GM21737 (cell line): ENCODE measurements around the gene FNDC11.
A peak's percentile ranks its signal among the peaks of the same experiment; 100 is the strongest.

Source experiments
- ATAC-seq: cut with Tn5 transposase; IDR thresholded peaks from one replicate; pipeline ENCODE4 v1.9.1; 2021; ENCODE audit warnings: mild to moderate bottlenecking, moderate library complexity; ENCODE audit not compliant: unreplicated experiment

Gene FNDC11

DNA sequence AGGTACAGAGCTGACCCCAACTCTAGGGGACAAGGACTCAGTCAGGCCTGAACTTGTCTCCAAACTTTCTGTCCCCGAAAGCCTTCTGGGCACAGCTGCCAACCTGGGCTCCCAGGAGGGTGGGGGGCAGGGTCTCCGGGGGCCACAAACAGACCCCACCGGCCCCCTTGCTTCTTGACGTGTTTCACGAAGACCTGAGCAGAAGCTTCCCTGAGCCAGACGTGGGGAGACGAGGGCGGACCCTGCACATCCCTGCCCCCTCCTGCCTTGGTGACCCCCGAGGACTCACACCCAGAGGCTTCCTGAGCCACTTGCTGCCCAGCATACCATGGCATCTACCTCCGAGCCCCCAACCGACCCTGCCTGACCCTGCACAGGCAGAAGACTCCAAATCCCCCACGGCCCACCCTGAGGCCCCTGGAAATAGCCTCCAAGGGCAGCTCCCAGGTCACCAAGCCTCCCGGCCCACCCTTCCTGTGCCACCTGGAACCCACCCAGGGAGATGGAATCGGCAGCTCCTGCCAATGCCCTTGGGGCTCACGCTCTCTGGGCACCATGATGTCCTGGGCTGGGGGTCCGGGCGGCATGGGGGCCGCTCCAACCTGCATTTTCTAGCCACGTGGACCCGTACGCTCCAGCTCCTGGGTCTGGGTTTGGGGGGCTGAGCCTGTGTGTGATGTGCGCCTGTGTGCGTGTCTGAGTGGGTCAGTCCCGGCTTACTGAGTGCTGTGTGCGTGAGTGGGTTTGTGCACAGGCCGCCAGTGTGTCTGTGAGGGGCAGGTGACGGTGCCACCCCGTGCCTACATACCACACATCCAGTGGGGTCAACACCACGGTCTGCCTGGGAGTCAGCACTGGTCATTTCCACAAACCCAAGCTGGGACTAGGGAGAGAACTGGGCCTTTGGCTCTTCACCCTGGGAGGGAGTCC is 14.3 kb upstream of the FNDC11 start:
- ATAC-seq = no peak

DNA sequence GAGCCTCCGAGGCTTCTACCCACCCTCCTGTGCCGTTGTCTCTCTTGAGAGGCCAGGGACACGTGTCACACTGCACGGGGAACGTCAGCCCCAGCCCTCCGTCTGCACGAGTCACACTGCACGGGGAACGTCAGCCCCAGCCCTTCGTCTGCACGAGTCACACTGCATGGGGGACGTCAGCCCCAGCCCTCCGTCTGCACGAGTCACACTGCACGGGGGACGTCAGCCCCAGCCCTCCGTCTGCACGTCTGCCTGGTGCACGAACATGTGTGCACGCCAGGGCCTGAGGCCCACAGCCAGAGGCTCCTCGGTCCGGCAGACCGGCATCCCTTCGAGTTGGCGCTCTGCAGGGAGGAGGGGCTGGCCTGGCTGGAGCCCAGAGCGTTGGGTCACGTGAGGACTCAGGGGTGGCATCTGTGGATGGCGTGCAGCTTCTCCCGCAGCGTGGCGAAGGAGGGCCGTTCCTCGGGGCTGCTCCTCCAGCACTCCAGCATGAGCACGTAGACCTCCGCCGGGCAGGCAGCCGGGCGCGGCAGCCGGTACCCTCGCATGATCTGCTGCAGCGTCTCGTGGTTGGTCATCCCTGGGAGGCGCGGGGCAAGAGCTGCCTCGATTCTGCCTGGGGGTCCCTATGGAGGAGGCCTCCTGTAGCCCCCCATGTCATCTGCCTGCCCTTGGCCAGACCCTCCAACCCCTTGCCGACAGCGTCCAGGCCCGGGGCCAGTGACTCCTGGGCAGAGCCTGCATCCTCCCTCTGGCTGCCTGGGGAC is 13.4 kb upstream of the FNDC11 start:
- ATAC-seq = no peak

DNA sequence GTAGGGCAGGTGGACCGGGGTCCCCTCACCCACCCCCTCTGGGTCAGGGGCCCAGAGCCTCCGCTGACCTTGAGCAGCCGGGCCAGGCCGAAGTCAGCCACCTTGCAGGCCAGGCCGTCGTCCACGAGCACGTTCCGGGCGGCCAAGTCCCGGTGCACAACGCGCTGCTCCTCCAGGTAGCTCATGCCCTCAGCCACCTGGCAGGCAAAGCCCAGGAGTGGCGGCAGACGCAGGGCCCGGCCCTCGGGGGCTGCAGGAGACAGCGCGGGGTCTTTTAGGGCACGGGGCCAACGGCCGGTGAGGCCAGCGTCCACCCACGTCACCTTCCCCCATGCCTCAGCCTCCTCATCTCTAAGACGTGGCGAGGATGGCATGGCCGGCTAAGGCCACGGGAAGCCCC is 12.6 kb upstream of the FNDC11 start:
- ATAC-seq = no peak

DNA sequence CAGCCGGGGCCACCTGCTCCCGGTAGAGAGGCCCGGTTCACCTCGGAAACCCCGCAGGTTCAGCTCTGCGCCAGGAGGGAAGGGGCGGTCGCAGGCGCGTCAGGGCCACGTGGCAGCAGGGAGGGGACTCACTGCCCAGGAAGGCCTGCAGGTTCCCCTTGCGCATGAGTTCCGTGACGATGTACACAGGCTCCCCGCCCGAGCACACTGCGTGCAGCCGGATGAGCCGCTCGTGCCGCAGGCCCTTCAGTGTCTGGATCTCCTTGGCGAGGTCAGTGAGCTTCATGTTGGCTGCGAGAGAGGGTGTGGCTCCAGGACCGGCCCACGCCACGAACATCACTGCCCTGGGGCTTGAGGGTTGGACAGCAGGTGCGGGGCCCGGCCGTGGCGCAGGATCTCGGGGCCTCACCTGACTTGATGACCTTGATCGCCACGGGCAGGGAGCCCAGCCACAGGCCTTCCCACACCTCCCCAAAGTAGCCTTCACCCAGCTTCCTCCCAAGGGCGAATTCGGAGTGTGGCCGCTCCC is 11.9 kb upstream of the FNDC11 start:
- ATAC-seq = no peak

DNA sequence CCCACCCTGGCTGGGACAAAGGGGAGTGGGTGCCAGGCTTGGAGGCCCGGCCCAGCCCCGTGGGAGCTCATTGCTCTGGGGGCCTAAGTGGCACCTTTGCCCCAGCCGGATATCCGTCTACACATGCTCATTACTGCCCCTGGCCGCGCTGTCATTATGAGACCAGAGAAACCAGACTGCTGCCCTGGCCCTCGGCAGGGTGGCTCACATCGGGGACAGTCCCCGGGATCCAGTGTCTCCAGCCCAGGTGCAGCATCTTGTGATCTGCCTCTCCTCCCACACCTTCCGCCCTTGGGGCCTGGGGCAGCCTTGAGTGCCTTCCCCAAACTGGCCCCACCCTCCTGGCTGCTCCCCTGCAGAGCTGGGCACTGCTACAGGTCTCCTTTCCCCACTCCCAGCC is 11.3 kb upstream of the FNDC11 start:
- ATAC-seq = no peak

DNA sequence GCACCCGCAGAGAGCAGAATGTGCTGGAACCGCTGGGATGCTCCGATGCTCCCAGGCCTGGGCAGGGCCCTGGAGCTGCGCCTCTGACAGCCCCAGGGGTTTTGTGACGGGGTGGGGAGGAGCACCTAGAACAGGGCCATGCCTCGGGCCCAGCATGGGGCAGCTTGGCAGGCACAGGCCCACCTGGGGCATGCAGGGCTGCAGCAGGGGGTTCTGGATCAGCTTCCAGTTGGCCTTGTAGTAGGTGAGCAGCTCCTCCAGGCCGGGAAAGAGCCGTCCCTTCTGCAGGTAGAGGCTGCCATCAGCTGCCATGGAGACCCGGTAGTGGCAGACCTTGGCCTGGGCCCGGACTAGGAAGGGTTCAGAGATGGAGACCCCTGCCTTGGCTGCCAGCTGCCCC is 10.8 kb upstream of the FNDC11 start:
- ATAC-seq = no peak

DNA sequence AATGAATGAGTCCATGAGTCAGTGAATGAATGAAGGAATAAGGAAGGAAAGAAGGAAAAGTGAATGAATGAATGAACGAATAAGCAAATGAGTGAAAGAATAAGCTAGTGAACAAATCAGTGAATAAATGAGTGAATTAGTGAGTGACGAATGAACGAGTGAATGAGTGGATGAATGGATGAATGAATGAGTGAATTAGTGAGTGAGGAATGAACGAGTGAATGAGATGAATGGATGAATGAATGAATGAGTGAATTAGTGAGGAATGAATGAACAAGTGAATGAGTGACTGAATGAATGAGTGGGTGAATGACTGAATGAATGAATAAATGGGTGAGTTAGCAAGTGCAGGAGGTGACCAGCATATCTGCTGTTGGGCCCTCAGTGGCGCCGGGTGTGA is 10.2 kb upstream of the FNDC11 start:
- ATAC-seq = no peak

DNA sequence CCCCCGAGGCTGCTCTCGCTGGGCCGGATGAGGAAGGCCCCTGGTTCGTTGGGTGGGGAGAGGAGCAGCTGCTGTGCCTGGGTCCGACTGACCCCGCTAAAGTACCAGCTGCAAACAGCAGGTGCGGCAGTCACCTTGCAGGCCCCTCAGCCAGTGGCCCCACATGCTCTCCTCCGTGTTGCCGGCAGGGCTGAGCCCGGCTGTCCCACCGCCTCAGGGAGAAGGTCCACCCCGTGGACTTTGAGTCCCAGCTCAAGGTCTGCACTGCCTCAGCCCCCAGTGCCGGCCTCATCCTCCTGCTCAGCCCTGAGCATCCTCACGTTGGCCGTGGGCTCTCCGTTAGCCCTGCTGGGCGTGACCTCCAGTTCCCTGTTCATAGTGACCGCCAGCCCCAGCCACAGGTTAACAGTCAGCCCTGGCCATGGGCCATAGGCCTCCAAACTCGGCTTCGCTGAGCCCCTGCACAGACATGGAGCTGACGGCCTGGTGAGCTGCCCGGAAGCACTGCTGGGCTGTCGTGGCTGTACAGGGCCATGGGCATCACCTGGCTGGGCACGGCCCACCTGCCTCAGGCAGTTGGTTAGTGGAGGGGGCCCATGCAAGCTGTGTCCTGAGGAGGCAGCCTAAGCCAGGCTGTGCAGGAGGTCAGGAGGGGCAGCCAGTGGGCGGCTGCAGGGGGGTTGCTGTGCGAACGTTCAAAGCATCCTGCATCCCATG is 9.6 kb upstream of the FNDC11 start:
- no peak for ATAC-seq

DNA sequence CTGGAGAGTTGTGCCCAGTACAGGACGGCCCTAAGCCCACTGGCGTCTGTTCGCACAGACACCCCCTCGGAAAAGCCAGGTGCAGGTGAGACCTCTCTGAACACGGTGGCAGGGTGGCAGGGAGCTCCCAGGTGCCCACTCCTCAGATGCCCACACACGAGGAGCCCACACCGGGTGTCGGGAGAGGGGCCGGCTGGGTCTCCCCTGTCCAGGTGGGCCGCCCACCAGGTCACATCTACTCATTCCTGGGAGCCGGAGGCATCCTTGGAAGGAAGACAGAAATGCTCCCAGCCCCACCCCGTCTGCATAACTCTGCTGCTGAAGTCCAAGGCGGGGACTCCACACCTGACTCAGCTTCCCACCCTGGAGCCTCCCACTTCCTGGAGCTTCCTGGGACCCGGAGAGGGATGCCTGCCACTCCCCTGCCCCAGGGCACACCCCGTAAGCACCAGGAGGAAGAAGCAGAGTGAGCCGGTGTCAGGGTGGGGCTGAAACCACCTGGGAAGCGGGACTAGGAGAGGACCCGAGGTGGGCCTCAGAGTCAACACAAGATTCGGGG is 8.9 kb upstream of the FNDC11 start:
- no peak for ATAC-seq

DNA sequence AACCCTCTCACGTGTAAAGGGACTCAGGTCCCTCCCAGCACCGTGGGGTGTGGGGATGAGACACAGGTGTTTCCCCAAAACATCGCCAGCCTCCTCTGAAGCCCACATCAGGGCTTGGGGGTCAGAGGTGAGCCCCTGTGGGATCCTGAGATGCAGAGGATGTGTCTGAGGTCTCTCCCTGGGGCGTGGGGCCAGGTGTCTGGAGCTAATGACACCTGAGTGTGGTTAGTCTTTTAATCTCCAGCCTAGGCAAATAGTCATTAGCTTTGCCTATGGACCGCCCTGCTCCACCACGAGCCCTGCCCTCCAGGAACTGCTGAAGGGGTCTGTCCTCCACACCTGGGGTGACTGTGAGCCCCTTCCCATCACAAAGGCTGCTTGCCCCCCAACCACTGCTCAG is 8.1 kb upstream of the FNDC11 start:
- no peak for ATAC-seq

DNA sequence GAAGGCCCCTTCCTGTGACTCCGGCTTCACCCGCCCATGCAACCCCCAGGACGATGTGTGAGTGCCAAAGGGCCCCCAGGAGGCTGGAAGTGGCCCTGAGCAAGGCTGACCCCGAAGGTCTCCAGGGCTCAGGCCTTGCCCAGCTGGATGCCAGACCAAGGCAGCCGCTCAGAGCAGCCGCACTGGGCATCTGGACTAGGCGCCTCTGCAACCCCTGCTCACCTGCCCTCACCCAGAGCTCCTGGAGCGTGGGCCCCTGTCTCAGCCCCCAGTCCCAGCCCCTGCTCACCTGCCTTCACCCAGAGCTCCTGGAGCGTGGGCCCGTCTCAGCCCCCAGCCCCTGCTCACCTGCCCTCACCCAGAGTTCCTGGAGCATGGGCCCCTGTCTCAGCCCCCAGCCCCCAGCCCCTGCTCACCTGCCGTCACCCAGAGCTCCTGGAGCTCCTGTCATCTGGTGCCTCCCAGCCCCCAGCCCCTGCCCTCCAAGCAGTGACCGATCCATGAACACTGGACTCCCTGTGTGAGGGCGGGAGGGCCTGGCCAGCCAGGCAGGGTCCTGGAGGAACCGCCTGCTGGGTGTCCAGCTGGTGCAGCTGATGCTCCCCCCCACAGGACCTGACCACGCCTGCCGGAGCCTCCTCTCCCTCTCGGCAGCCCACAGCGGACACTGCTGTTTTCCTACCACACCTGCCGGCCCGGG is 7.6 kb upstream of the FNDC11 start:
- no peak for ATAC-seq

DNA sequence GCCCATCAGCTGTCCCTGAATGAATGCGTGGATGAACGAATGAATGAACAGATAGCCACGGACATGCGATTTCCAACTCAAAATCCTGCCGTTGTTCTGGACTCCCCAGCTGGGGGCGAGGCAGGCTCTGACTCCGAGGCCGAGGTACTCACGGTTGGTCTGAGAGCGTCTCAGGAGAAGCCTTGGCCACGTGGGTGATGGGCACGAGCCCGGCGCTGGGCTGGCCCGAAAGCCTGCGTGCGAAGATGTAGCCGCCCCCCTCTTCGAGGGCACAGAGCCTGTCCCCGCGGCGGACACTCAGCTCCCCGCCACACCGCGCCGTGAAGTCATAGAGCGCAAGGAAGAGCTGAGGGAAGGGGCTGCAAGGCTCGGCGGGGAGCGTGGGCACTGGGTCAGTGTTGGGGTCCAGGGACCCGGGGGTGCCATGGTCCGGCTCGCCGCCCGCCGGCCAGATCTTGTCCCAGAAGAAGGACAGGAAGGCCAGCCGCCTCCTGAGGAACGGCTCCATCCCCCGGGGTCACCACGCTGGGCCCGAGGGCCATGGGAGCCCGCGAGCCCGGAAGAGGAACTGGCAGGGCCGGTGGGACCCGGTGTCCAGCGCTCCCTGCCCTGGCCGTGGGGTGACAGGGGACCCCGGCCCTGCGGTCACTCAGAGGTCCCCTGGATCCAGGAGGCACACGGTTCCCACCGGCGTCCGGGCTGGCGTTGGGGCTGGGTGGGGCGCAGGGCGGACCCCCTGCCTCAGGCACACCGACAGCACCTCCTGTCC is 6.8 kb upstream of the FNDC11 start:
- no peak for ATAC-seq

DNA sequence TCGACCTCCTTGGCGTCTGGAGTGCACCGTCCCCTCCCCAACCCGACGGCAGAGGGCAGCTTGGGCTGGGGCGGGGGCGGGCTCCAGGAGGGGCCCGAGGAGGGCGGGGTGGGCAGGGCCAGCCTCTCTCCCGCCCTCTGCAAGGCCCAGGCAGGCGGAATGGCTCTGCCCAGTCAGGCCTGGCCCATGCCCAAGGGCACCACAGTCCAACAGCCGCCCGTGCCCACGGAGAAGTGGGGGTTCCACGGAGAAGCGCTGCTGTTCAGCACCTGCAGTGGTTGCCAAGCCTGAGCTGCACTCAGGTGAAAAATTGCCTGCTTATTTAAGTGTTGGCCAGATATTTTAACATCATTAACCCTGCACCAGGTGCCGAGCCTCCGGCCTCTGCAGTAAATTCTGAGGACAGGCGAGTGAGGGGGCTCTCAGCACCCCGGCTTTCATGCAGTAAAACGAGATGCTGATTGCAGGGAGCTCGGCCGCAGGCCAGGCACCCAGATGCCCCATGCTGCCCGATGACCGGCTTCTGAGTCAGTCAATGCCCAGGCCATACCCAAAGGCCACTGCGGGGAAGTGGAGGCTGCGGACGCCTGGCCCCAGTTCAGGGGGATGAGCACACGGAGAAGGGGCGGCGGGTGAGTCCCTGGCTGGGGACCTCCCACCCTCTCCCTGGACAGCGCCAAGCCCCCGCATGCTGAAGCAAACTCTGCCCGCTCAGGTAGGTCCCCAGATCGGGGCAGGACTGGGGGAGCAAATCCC is 6.1 kb upstream of the FNDC11 start, which contains the start of gene SRMS:
Gene SRMS, minus strand, starts transcription at position 25 of the 756 bp plus-strand sequence. CDS start 286 bp downstream, outside the sequence.
- ATAC-seq = no peak

DNA sequence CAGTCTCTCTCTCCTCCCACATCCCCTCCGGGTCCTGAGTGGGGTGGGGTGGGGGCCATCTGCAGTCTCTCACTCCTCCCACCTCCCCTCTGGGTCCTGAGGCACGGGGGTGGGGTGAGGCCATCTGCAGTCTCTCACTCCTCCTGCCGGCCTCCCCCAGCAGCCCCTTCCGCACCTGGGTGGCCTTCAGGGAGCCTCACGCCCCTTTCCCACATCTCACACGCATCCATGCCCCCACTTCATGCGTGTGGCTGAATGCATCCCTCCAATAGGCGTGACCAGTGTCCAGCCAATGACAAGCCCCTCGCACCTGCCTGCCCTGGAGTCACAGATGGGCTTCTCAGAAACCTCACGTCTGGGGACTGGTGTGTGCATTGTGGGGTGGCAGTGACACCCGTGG is 5.4 kb upstream of the FNDC11 start:
- ATAC-seq = no peak

DNA sequence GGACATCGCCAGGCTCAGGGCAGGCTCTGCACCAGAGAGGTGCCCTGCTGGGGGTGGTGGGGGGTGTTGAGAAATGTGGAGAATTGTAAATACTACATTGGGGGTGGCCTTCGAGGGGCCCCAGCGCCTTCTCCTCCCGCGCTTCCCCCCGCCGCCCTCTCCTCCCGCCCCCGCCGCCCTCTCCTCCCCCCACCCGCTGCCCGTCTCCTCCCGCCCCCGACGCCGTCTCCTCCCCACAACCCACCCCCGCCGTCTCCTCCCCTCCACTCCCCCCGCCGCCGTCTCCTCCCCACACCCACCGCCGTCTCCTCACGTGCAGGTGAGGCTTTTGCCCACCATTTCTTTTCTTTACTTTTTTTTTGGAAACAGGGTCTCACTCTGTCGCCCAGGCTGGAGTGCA is 4.9 kb upstream of the FNDC11 start:
- no peak for ATAC-seq

DNA sequence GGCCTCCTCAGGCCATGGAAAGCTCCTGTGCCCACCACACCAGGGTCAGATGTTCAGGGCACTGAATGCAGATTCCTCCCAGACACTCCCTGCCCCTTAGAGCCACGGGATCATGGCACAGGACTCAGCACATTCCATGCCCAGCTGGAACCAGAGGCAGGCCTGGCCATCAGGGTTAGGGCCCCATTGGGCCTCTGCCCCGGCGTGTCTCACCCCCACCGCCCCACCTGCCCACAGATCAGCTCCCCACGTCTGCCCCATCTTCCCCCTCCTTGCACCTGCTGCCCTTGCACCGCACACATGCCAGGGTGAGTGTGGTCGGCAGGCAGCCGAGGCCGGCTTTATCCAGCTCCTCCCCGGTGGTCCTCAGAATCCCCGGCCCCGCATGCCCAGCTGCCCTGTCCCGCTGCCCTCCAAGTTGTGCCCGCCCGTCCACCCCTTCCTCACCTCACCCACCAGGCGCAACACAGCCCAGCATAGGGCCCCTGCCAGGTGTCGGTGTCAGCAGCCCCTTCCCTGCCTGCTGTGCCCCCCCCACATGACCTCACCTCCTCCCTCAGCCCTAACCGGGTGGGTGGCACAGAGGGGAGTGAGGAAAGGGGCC is 4.2 kb upstream of the FNDC11 start:
- no peak for ATAC-seq

DNA sequence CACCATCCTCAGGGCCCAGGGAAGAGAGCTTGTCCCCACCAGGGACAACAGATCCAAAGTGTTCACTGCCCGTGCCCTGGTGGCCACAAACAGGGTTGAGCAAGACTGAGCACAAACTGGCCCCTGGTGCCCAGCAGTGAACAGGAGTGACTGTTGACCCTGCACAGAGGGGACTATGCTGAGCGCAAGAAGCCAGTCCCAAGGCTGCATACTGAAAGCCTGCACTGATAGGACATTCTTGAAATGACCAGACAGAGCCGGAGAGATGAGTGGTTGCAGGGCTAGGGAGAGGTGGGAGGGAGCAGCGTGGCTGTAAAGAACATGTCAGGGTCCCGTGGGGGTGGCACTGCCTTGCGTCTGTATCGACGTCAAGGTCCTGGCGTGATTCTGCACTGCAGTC is 2.9 kb upstream of the FNDC11 start:
- ATAC-seq = no peak

DNA sequence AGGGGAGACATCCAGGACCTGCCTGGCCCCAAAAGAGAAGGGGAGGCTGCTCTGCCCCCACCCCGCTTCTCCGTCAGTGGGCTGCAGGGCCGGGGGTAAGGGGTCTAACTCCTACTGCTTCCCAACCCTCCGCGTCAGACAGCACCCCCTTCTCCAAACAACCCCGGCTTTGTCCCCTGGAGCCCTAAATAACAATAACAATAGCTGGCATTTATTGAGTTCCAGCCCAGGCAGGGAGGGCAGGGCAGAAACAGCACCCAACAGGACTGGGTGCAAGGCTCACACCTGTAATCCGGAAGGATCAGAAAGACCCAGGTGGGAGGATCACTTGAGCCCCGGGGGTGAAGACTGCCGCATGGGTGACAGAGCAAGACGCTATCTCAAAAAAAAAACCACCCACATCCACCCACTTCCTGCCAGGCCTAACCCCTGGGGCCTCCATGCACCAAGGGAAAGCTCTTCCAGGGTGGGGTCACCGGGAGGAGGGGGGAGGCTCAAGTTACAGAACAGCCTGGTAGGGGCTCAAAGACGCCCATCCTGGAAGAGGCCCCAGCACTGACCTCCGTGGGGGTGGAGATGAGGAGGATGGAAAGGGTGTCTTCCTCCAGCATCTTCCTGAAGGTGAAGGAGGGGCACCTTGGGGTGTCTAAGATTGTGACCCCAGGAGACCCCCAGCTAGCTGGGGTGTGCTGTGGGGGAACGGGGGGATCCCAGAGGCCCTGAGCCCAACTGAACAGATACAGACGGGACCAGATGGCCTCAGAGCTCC is 1.3 kb upstream of the FNDC11 start:
- ATAC-seq = peak; percentile 21
